GM21717 (cell line): Measurements from ENCODE around the gene HIC1.
"Not testable (repeated sequence)": the region's sequence is repeated elsewhere in the genome, so short reads cannot be mapped to it uniquely, and the experiment has no call there.

Experiments used
- ATAC-seq: cut with Tn5 transposase; IDR thresholded peaks from one replicate; pipeline ENCODE4 v1.9.1; 2021; ENCODE audit warnings: mild to moderate bottlenecking, moderate library complexity; ENCODE audit not compliant: unreplicated experiment

The HIC1 gene

GRCh38 chr17:2054512-2055291 is at the start of gene HIC1:
TSS of gene HIC1 (plus strand) at chr17:2055103. CDS start at chr17:2056691, 1,588 bp downstream.
- ATAC-seq, result peak; percentile 25

DNA sequence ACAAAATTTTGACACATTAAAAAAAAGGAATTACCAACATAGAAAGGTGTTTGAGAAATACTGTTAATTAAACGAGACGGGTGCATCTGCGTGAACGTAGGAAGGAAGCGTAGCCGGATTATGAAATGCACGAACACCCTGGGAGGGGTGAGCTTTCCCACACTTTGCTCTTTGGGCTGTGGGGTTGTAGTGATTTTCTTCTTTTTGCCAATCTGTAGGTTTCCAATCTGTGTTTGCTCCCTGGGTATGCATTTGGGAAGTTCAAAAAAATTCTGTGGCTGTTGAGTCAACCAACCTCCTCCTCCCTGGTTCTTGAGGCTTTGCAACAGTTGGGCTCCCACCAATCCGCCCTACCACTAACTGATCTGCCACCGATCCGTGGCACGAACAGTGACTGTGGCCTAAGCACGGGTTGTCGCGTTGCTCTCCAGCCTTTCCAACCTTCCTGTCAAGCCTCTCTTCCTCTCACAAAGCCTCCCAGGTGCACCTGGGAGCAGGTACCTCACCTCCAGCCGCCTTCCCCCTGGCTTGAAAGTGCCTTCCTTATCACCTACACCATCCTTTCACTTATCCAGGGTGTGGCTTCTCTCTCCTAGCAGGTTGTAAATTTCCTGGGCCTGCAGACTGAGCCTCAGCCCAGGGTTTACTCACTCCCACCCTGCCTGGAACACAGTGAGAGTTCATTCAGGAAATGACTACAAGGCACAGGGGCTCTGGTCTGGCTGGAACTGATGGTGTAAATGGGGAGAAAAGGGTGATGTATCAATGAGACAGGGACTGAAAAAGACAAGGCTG is 46.4 kb upstream of the HIC1 start:
- ATAC-seq, result no peak

GRCh38 chr17:2009737-2010136 is 45.2 kb upstream of the HIC1 start:
- ATAC-seq, result no peak

- no peak for ATAC-seq
Observed at GRCh38 chr17:2011411-2012371, 43.2 kb upstream of the HIC1 start.

GRCh38 chr17:2012499-2012898 is 42.4 kb upstream of the HIC1 start:
- no peak for ATAC-seq

GRCh38 chr17:2013220-2013993 is 41.5 kb upstream of the HIC1 start:
- not testable (repeated sequence) for ATAC-seq

- no peak for ATAC-seq
Observed at GRCh38 chr17:2013994-2014317, 40.9 kb upstream of the HIC1 start.

GRCh38 chr17:2015314-2015713 is 39.6 kb upstream of the HIC1 start:
- no peak for ATAC-seq

- no peak for ATAC-seq
Observed at GRCh38 chr17:2016494-2016893, 38.4 kb upstream of the HIC1 start.

DNA sequence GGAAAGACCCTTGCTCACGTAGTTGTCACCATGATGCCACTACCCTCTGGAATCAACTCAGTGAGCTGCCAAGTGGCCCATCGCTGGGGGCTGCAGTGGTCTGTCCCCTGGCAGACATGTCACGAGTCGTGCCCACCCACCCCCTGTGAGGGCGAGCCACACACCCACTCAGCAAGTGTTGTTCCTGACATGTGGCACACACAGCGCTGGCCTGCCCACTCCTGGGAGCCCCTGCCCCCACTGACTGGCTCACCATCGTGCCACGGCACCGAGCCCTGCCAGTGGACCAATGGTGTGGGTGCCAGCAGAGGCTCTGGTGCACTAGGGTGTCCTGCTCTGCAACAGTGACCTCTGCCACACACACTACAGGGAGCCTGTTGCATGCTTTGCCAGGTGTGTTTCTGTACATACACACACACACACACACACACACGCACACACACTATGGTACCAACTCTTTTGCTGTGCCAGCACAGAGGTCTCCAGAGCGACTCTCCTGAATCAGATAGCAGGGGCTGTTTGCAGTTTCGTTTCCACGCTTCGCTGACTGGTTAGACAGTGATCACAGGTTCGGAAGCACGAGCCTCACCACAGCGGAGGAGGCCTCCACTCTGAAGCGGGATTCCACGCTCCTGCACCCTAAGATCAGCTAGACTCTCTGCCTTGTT is 37.5 kb upstream of the HIC1 start:
- no peak for ATAC-seq

DNA sequence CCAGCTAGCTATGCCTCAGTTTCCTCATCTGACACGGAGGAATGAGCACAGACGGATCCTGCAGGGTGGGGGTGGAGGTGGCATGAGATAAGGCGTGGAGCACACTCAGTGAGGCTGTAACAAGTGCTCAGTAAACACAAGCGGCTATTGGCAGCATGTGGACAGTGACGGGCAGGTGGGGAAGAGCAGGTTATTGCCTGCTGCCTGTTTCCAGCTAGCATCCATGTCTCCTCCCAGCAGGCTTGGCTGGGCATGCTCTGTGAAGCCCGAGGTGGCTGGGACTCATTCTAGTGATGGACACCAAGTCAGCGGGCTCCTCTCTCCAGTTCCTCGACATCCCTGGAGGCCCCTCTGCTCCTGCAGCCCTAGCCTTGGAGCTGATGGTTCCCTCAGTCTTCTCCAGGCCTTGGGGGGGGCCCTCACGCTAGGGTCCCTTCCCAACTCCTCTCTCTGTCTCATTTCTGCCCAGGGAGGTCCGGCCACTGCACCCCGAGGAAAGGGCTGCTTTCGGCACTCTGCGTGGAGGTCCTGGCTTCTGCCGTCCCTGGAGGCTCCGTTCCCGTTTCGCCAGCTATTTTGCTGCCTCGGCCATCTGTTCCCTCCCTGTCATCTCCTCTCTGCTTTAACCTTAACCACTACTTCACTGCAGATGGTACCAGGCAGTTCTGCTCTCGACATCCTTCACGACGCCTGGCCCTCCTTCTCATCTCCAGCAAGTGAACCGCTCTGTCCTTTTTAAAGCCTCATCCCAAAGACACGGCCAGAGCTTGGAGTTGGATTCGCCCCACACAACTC is 36.0 kb upstream of the HIC1 start:
- ATAC-seq, result no peak

- ATAC-seq, result no peak
Observed at GRCh38 chr17:2019723-2020122, 35.2 kb upstream of the HIC1 start.

DNA sequence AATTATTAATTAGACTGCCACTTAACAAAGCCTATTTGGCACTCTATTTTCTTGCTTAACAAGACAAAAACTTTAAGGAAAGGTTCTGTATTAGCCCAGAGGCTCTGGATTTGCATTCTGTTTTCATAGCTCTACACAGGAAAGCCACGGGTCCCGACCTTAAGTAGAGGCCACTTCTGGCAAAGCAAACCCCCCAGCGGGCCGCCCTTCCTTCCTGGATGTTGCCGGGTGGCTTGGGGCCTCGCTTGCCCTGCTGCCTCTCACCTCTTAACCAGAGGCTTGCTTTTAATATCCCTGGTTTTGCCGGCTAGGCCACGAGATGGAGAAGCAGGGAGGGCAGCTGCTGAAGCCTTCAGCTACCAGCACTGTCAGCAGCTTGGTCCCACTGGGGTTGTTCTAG is 34.2 kb upstream of the HIC1 start:
- no peak for ATAC-seq

DNA sequence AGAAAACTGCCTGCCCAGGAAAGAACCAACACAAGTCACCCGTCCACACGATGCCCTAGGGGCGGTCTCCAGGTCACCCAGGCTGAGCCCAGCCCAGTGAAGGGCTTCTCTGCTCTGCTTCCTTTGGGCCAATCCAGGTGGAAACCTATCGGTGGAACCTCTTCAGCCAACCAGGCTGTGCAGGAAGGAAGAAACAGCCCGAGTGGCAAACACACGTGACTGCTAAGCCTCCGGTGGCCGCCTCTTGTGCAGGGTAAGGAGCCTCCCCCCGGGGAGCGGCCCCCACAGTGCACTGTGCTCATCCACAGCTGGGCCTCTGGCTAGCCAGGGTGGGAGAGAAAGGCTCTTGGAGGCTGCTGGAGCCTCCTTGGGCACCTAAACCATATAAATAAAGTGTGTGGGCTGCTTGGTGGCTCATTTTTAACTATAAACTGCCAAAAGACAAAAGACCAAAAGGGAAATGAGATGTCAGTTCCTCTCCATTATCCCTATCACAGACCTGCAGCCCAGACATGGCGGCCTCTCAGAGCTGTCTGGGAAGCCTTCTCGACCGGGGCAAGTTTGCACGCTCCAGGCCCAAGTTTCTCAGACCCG is 32.2 kb upstream of the HIC1 start:
- ATAC-seq, result no peak

- ATAC-seq, result no peak
Observed at GRCh38 chr17:2023256-2023655, 31.6 kb upstream of the HIC1 start.

GRCh38 chr17:2023692-2024571 is 31.0 kb upstream of the HIC1 start:
- no peak for ATAC-seq

DNA sequence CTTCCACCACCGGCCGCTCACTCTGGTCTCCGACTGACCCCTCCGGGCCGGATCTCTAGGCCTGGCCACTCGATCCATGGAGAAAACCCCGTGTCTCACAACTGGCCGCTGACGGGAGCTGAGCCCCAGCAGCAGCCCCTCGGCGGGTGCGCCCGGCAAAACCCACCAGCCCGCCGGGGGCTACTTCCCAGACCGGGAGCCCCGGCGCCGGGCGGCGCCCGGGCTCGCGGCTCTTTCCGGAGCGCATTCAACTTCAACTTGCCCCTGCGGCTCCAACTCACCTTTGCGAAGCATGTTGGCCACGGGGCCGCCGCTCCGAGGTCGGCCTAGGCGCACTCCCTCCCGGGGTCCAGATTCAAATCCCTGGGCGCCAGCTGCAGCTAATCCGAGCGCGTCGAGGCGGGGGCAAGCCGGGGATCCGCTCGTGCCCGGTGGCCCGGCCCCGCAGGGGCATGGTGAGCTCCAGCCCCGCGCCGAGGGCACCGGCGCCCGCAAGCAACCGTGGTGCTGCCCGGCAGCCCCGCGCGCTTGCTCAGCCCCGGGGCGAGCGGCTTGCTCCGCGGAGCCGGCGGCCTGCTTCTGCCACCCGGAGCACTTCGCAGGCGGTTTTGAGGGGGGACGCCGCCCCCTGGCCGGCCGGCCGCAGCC is 30.2 kb upstream of the HIC1 start:
- ATAC-seq, result no peak
